HG03139 (cell line): ENCODE results near the gene IFNA4.
"Not testable (repeated sequence)": the region's sequence is repeated elsewhere in the genome, so short reads cannot be mapped to it uniquely, and the experiment has no call there.

Source experiments
- ATAC-seq: cut with Tn5 transposase; IDR thresholded peaks from one replicate; pipeline ENCODE4 v1.9.1; 2021; ENCODE audit not compliant: unreplicated experiment

The IFNA4 gene

GRCh38 chr9:21187487-21187886 lies at the start of gene IFNA4:
Gene IFNA4 (minus strand): TSS chr9:21187587. CDS start chr9:21187531, 56 bp downstream.
- ATAC-seq, result not testable (repeated sequence)

GRCh38 chr9:21236360-21236714 lies 49.0 kb upstream of the IFNA4 start:
- ATAC-seq, result peak; percentile 36

DNA sequence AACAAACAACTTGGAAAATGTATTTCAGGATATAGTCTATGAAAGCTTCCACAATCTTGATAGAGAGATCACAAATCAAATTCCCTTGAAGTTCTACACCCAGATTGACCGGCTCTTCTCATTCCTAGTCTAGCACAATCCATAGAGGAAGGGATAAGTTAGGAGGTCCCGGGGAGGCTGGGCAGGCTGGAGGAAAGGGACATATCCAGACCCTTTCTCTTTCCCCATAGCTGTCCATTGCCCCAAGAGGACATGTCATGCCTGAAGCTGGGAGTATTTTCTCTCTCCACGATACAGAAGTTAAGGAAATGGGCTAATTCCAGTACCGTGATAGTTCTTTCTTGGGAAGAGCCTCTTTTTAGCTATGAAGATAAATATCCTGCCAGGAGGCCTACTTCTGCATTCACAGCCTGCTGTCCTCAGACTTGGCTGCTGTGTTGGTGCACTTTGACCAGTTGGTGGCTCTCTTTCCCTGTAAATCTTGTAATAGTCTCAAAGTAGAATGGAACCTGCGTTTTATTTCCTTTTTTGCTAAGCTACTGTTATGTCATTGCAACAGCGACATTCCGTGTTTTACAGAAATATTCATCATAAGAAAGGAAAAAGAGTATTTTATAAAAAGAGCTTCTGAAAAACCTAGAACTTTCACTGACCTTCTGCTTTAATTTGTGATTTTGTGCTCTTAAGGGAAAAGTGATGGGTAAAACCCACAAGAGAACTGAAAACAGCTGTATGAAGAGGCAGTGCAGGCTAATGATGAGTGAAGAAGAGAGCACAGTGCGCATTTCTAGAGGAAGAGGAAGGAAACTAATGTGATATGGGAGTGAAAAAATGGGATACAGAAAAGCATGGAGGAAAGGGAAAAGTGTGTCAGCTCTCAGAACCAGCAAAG lies 48.3 kb upstream of the IFNA4 start:
- peak; percentile 74 for ATAC-seq

DNA sequence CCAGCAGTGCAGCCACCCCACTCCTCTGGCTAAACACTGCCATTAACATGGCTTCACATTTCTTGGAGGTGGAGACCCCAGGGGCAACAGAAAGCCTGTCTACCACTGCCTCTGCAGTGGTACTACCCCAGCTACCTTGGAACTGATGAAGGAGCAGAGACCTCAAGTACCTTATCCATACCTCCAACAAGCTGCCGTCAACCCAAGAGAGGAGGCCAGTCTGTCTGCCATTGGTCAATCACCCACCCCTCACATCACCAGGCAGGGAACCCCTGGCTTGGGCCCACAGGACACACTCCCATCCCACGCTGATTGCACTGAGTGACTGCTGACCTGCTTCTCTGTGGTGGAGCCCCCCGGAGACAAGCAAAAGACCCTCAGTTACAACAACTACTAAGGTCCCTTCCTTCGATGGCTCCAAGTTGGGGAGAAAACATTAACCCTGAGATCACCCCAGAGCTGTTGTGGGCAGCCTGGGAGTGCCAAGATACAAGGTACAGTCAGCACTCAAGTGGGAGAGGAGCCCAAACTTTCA lies 46.8 kb upstream of the IFNA4 start:
- no peak for ATAC-seq

DNA sequence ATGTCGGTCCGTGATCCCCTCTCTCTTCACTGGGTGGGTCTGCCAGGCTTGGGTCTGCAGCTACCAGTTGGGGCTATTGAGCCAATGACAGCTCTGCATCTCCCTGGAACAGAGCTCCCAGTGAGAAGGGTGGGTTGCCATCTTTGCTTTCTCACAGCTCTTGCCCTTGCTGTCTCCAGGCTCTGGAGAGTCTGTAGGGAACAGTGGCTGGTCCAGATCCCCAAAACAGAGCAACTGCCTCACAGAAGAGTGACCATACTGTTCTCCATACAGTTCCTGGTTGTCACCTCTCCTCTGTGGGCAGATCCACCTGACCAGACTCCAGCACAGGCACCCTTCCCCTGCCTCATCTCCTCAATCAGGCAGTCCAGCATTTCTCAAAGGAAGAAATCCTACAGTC lies 45.9 kb upstream of the IFNA4 start:
- ATAC-seq, result no peak

GRCh38 chr9:21228122-21228521 lies 40.7 kb upstream of the IFNA4 start, which contains the start of gene IFNA17:
Gene IFNA17 (minus strand): TSS chr9:21228222. CDS start chr9:21228173, 49 bp downstream.
- ATAC-seq, result no peak

DNA sequence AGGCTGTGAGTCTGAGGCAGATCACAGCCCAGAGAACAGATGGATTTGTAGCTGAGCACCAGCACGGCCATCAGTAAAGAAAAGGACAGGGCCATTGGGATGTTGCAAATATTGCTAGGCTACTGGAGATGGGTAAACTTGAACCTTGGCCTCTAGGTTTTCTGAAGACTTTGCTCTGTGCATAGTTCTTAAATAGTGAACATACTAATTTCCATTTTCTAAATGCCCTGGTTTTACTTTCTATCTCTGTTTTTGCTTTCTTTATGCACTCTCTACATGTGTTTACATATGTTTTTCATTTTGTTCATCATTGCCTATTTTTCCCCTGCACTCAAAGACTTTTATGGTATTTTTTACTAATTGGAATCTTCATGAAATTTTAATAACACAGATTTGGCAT lies 29.8 kb upstream of the IFNA4 start, which contains the start of gene IFNA16:
TSS of gene IFNA16 (minus strand) at position 101 of the 400 bp plus-strand sequence. CDS start at position 95, 6 bp downstream.
- ATAC-seq, result not testable (repeated sequence)

- ATAC-seq, result not testable (repeated sequence)
Measured at GRCh38 chr9:21213411-21214326, 26.3 kb upstream of the IFNA4 start.

DNA sequence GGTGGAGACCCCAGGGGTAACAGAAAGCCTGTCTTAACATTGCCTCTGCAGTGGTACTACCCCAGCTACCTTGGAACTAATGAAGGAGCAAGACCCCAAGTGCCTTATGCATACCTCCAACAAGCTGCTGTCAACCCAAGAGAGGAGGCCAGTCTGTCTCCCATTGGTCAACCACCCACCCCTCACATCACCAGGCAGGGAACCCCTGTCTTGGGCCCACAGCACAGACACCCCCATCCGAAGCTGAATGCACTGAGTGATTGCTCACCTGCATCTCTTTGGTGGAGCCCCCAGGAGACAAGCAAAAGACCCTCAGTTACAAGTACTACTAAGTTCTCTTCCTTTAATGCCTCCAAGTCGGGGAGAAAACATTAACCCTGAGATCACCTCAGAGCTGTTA lies 24.8 kb upstream of the IFNA4 start:
- not testable (repeated sequence) for ATAC-seq

- ATAC-seq, result not testable (repeated sequence)
Measured at GRCh38 chr9:21210782-21211181, 23.4 kb upstream of the IFNA4 start.

- no peak for ATAC-seq
Measured at GRCh38 chr9:21210311-21210710, 22.9 kb upstream of the IFNA4 start.

- not testable (repeated sequence) for ATAC-seq
Measured at GRCh38 chr9:21207043-21207442, 19.7 kb upstream of the IFNA4 start, which contains the start of gene IFNA10. Gene IFNA10 (minus strand): TSS chr9:21207143. CDS start chr9:21207097, 46 bp downstream.

DNA sequence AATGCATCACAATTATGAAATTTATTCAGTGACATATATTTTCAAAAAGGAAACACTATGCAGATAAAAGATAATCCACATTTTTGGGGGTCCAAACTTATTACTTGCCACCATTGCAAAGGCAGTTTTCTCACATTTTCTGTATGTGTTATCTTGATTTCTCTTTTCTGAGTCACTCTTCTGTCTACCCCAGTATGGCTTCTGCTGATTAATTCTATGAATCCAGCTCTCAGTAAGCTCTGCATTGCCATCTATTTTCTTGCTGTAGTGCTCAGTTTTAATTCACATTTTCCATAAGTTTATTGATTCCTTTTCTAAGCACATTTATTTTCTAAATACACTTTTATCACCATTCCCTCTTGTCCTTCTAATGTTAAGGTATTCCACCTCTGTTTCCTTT lies 17.8 kb upstream of the IFNA4 start:
- no peak for ATAC-seq

DNA sequence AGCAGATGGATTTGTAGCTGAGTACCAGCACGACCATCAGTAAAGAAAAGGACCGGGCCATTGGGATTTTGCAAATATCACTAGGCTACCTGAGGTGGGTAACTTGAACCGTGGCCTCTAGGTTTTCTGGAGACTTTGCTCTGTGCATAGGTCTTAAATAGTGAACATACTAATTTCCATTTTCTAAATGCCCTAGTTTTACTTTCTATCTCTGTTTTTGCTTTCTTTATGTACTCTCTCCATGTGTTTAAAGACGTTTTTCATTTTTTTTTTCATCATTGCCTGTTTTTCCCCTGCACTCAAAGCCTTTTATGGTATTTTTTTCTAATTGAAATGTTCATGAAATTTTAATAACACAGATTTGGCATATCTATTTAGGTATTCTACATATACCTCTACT lies 14.7 kb upstream of the IFNA4 start, which contains the start of gene IFNA7:
TSS of gene IFNA7 (minus strand) at position 101 of the 400 bp plus-strand sequence. CDS start at position 61, 40 bp downstream.
- not testable (repeated sequence) for ATAC-seq

DNA sequence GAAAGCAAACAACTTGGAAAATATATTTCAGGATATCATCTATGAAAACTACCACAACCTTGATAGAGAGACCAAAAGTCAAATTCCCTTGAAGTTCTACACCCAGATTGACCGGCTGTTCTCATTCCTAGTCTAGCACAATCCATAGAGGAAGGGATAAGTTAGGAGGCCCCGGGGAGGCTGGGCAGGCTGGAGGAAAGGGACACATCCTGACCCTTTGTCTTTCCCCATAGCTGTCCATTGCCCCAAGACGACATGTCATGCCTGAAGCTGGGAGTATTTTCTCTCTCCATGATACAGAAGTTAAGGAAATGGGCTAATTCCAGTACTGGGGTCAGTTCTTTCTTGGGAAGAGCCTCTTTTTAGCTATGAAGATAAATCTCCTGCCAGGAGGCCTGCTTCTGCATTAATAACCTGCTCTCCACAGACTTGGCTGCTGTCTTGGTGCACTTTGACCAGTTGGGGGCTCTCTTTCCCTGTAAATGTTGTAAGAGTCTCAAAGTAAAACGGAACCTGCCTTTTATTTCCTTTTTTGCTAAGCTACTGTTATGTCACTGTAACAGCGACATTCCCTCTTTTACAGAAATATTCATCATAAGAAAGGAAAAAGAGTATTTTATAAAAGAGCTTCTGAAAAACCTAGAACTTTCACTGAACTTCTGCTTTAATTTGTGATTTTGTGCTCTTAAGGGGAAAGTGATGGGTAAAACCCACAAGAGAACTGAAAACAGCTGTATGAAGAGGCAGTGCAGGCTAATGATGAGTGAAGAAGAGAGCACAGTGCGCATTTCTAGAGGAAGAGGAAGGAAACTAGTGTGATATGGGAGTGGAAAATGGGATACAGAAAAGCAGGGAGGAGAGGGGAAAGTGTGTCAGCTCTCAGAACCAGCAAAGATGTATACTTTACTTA lies 7.7 kb upstream of the IFNA4 start:
- peak; percentile 90 for ATAC-seq

DNA sequence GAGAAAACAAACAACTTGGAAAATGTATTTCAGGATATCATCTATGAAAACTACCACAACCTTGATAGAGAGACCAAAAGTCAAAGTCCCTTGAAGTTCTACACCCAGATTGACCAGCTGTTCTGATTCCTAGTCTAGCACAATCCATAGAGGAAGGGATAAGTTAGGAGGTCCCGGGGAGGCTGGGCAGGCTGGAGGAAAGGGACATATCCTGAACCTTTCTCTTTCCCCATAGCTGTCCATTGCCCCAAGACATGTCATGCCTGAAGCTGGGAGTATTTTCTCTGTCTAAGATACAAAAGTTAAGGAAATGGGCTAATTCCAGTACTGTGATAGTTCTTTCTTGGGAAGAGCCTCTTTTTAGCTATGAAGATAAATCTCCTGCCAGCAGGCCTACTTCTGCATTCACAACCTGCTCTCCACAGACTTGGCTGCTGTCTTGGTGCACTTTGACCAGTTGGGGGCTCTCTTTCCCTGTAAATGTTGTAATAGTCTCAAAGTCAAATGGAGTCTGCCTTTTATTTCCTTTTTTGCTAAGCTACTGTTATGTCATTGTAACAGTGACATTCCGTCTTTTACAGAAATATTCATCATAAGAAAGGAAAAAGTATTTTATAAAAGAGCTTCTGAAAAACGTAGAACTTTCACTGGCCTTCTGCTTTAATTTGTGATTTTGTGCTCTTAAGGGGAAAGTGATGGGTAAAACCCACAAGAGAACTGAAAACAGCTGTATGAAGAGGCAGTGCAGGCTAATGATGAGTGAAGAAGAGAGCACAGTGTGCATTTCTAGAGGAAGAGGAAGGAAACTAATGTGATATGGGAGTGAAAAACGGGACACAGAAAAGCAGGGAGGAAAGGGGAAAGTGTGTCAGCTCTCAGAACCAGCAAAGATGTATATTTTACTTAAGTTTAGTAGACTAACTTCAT lies 4.3 kb downstream of the IFNA4 start:
- ATAC-seq, result peak; percentile 90

GRCh38 chr9:21174671-21175070 lies 12.7 kb downstream of the IFNA4 start:
- ATAC-seq, result no peak

GRCh38 chr9:21172156-21172555 lies 15.2 kb downstream of the IFNA4 start:
- no peak for ATAC-seq

DNA sequence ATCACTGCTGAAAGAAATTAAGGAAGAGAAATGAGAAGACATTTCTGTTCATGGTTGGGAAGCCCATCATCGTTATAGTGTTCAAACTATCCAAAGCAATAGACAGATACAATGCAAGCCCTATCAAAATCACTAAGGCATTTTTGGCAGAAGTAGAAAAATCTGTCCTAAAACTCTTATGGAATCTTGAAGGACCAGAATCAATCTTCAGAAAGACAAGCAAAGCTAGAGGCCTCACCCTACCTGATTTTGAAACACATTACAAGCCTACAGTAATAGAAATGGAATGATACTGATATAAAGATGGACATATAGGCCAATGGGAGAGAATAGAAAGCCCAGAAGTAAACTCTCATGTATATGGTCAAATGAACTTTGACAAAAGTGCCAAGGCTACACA lies 16.0 kb downstream of the IFNA4 start:
- ATAC-seq, result no peak
